Muscle of leg (tissue), 11 donors: Measurements from ENCODE around the gene GALNTL6. TPM values are rescaled to one million over a fixed set of nuclear protein-coding genes. Genes with fewer than 3 reads are reported as not detected.
A peak's percentile ranks its signal among the peaks of the same experiment; 100 is the strongest.

ENCODE experiments used
- DNase-seq: peaks from one replicate; pipeline ENCODE4 v3.0.0; 2013
- H3K27ac ChIP-seq: one replicate; pipeline ENCODE4 v1.5.1; 2013; ENCODE audit warnings: mild to moderate bottlenecking, low read length, control low read depth
- H3K27me3 ChIP-seq: one replicate; pipeline ENCODE4 v1.6.1; 2013; ENCODE audit warnings: low read length; ENCODE audit not compliant: control insufficient read depth, insufficient read depth
- H3K36me3 ChIP-seq: one replicate; pipeline ENCODE4 v1.6.1; 2013; ENCODE audit warnings: low read length; ENCODE audit not compliant: control insufficient read depth, insufficient read depth
- H3K4me1 ChIP-seq: one replicate; pipeline ENCODE4 v1.6.1; 2013; ENCODE audit warnings: low read length; ENCODE audit not compliant: control insufficient read depth, insufficient read depth
- H3K4me3 ChIP-seq: one replicate; pipeline ENCODE4 v1.5.1; 2013; ENCODE audit warnings: low read length, control low read depth
- H3K9me3 ChIP-seq: replicated peaks from 2 replicates; pipeline ENCODE4 v1.6.1; 2013; ENCODE audit warnings: low read depth, low read length; ENCODE audit not compliant: control insufficient read depth
- WGBS: methylation state at CpG from one replicate; pipeline ENCODE4 v1.1.5; 2013; ENCODE audit warnings: missing lambda C conversion rate; ENCODE audit not compliant: insufficient coverage; 5-methylcytosine and 5-hydroxymethylcytosine counted together
- polyA plus RNA-seq, 8 donors: library from polyadenylated mRNA; unstranded; fragments of 120-200 nt; gene quantifications; one replicate each; pipeline versions ENCODE4 v1.2.1 to v1.2.3, GENCODE V29; 2013; ENCODE audit warnings: inconsistent platforms in 1 of 8, low replicate concordance in 1 of 8; ENCODE audit not compliant: insufficient read length in 8 of 8, insufficient read depth in 1 of 8
- total RNA-seq: library from RNA; stranded (reverse); fragments of 120-200 nt; gene quantifications from one replicate; pipeline ENCODE4 v1.2.4, GENCODE V29; 2013

The GALNTL6 gene
- total and polyA plus RNA-seq, 9 donors = 0.26 to 0.95 (median 0.53) TPM

DNA sequence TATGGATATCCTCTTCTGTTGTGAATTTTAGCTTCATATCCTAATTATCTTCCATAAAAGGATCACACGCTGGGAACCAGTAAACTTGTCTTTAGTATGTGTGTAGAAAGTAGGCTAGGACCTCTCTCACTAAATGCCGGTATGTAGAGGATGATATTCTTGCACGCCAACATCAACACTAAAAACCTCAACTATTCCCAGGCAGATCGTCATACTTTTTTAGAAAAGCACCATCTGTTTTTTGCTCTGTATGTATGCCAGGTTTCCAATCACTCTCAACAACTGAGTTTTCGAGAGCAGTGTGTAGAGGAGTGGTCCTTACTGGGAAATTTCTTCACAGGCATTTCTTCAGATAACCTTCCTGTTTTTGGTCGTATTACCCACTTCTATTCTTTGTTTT is 283.6 kb downstream of the GALNTL6 start:
- H3K4me1 ChIP-seq = no peaks in the 10 kb centered on the region
- no peaks in the 10 kb centered on the region for H3K36me3 ChIP-seq
- no peaks in the 10 kb centered on the region for H3K9me3 ChIP-seq
- H3K4me3 ChIP-seq = no peak overlapping the region
- no CpG with 5 or more reads among the region's 6 CpGs for WGBS
- H3K27ac ChIP-seq = no peak overlapping the region
- no peaks in the 10 kb centered on the region for H3K27me3 ChIP-seq
- DNase-seq = peak; percentile 16

GRCh38 chr4:172099376-172099775 is 286.2 kb downstream of the GALNTL6 start:
- H3K36me3 ChIP-seq = no peaks in the 10 kb centered on the region
- DNase-seq = no peak
- WGBS = no CpG with 5 or more reads among the region's 2 CpGs
- no peaks in the 10 kb centered on the region for H3K9me3 ChIP-seq
- no peaks in the 10 kb centered on the region for H3K27me3 ChIP-seq
- no peak overlapping the region for H3K27ac ChIP-seq
- no peaks in the 10 kb centered on the region for H3K4me1 ChIP-seq
- no peak overlapping the region for H3K4me3 ChIP-seq

DNA sequence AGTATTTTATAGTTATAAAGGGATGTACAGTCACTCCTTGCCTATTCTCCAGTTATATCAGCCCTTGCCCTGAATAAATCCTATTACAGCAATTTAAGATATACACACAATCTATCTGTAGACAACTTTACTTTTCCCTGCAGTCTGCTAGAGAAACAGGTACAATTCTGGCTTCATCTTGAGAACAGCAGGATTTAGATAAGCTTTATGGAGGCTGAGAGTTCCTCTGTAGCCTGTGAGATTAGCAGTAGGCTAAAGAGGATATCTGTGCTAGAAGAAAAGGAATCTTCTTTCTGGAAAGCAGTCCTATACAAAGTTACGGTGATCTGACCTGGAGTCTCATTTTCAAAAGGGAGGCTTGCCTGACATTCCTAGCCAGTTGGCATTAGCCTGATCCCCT is 290.3 kb downstream of the GALNTL6 start:
- Histone ChIP-seq H3K4me3 (no peak overlapping the region), H3K36me3 (no peaks in the 10 kb centered on the region), H3K27ac (no peak overlapping the region), H3K4me1 (no peaks in the 10 kb centered on the region), H3K27me3 (no peaks in the 10 kb centered on the region), H3K9me3 (no peaks in the 10 kb centered on the region)
- 80% methylated on average over 1 of the region's 1 CpG for WGBS
- no peak for DNase-seq

DNA sequence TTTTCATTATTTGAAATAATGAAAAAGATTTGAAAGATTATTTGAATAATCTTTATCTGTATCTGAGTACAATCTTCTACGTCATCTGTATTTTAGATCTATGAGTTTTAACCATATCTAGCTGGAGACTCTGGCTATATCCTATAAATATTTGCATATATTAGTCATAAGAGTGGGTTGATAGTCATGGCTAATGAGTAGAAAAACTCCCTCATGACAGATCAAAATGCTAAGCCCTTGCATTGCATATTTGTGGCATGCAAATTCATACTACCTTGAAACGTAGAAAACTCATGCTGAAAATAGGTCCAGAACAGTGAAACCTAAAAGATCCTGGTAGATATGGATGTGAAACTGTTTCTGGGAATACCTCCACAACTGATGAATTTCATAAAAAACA is 291.3 kb downstream of the GALNTL6 start:
- DNase-seq = no peak
- Histone ChIP-seq H3K9me3 (no peaks in the 10 kb centered on the region), H3K4me1 (no peaks in the 10 kb centered on the region), H3K27me3 (no peaks in the 10 kb centered on the region), H3K4me3 (no peak overlapping the region), H3K27ac (no peak overlapping the region), H3K36me3 (no peaks in the 10 kb centered on the region)
- no CpG with 5 or more reads among the region's 2 CpGs for WGBS

DNA sequence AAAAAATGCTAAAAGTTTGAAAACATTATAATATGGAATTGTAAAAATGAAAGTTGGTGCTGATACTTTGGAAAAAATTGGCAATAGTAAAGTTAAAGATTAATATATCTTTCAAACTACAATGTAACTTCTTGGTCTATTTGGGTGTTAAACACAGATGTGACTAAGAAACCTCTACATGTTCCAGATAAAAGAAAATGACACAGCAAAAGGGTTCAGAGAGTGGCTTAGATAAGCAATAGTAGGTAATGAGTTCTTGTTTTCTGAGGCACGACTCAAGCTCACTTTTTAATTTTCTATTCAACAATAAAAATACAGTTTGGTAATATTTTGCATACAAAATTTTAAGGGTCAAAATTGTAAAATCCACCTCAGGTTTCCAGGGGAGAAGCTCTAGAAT is 292.7 kb downstream of the GALNTL6 start:
- no peaks in the 10 kb centered on the region for H3K36me3 ChIP-seq
- no peaks in the 10 kb centered on the region for H3K27me3 ChIP-seq
- no peak for DNase-seq
- no peak overlapping the region for H3K27ac ChIP-seq
- no peak overlapping the region for H3K4me3 ChIP-seq
- WGBS = no CpG with 5 or more reads among the region's 1 CpG
- H3K9me3 ChIP-seq = no peaks in the 10 kb centered on the region
- no peaks in the 10 kb centered on the region for H3K4me1 ChIP-seq

- Histone ChIP-seq H3K4me3 (no peak overlapping the region), H3K36me3 (no peaks in the 10 kb centered on the region), H3K4me1 (no peaks in the 10 kb centered on the region), H3K27ac (no peak overlapping the region), H3K9me3 (no peaks in the 10 kb centered on the region), H3K27me3 (no peaks in the 10 kb centered on the region)
- peak; percentile 10 for DNase-seq
Measured at GRCh38 chr4:172109466-172109865, 296.3 kb downstream of the GALNTL6 start.

DNA sequence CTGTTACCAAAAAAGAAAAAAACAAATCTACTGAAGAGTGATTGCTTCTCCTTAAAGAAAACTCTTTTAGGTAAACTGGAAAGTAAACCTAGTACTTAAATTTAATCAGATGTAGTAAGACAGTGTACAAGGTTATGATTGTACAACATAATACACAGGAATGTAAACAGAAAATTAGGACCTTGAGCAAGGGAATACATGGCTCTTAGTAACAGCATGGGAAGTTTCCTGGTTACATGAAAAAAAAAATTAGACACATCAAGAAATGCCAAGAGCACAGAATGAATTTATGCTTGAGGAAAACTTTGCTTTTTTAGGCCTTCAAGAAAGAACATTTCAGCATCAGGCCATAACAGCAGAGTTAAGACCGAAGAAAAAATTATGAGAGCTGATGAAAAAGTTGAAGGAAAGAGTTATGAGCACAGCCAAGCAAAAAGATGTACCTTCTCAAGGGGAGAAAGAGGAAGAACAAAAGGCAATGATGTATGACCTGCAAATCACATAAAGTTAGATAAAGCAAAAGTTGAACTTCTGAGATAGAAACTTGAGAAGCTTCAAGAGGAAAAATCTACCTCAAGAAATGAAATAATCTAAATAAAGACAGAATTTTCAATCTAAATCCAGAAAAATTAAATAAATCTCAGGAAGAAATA is 311.6 kb downstream of the GALNTL6 start:
- H3K4me1 ChIP-seq = no peaks in the 10 kb centered on the region
- no peak overlapping the region for H3K4me3 ChIP-seq
- H3K27ac ChIP-seq = no peak overlapping the region
- no peaks in the 10 kb centered on the region for H3K9me3 ChIP-seq
- DNase-seq = no peak
- WGBS = no CpG with 5 or more reads among the region's 1 CpG
- no peaks in the 10 kb centered on the region for H3K27me3 ChIP-seq
- H3K36me3 ChIP-seq = no peaks in the 10 kb centered on the region

DNA sequence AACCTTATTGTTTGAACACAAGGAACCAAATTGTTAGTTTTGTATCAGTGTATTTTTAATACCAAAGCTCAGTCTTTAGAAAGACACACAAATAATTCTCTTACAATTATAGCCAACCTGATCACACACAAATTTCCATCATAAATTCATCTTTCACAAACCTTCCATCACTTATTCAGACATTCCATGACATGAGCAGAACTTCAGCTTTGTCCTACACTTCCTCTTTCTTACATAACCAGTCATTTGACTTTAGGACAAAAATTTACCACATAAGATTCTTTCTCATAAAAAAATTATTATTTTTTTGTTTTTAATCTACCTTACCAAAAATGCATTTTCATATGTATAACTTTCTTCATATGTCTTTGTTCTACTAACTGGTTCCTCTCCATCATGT is 312.2 kb downstream of the GALNTL6 start:
- Histone ChIP-seq H3K27me3 (no peaks in the 10 kb centered on the region), H3K4me3 (no peak overlapping the region), H3K4me1 (no peaks in the 10 kb centered on the region), H3K36me3 (no peaks in the 10 kb centered on the region), H3K9me3 (no peaks in the 10 kb centered on the region), H3K27ac (no peak overlapping the region)
- no peak for DNase-seq

DNA sequence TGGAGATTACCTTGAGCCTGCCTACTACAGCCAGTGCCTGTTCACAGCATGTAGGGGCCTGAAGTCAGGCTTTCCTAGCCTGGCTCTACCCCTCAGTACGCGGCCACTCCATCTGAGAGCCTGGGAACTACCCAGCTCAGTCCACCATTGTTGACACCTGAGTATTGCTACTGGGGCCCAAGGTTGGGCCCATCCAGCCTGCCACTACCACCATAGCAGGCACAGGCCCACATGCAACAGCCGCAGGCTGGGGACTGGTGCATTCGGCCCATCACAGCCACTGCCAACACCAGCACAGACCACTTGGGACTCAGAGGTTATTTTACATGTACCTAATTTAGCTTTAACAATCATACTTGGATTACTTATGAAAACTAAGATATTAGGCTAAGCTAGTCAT is 314.0 kb downstream of the GALNTL6 start:
- Histone ChIP-seq H3K4me1 (no peaks in the 10 kb centered on the region), H3K27ac (no peak overlapping the region), H3K9me3 (no peaks in the 10 kb centered on the region), H3K36me3 (no peaks in the 10 kb centered on the region), H3K27me3 (no peaks in the 10 kb centered on the region), H3K4me3 (no peak overlapping the region)
- no peak for DNase-seq
- 93% methylated on average over 3 of the region's 4 CpGs for WGBS

DNA sequence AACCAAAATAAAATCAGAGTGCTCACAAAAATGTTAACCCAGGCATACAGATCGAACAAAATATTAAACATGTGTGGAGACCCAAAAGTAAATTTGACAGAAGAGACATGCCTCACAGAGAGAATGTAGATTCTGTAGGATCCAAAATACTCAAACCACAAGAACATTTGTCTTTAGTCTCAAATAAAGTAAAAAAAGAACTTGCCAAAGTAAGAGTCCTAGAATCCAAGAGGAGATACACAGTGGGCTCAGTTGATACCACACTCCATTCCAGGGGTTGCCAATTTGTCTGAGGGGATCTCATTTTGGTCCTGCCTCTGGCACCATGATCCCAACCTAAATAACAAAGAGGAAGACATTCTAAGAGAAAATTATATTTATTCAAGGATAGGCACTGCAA is 316.4 kb downstream of the GALNTL6 start:
- Histone ChIP-seq H3K36me3 (no peaks in the 10 kb centered on the region), H3K4me3 (no peak overlapping the region), H3K4me1 (no peaks in the 10 kb centered on the region), H3K27me3 (no peaks in the 10 kb centered on the region), H3K27ac (no peak overlapping the region), H3K9me3 (no peaks in the 10 kb centered on the region)
- DNase-seq = no peak
- no CpG with 5 or more reads among the region's 1 CpG for WGBS

DNA sequence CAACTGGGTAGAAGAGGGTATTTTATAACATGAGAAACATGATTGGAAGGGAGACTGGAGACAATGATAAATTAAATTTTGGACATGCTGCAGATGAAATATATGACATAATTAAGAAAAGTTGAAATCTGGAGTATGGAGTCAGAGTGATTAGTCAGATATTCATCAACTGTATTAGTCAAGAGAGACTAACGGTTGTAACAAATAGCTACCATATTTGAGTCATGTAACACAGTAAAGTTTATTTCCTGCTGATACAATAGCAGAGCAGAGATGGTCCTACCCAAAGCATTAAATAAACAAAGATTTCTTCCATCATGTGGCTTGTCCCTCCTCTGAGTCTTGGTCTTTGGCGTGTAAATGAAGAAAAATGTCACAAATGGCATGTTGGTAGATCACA is 321.3 kb downstream of the GALNTL6 start:
- no CpG with 5 or more reads among the region's 2 CpGs for WGBS
- DNase-seq = no peak

More for the DNA sequence above, 321.3 kb downstream of the GALNTL6 start:
- Histone ChIP-seq H3K27me3 (no peaks in the 10 kb centered on the region), H3K4me1 (no peaks in the 10 kb centered on the region), H3K4me3 (no peak overlapping the region), H3K27ac (no peak overlapping the region), H3K9me3 (no peaks in the 10 kb centered on the region), H3K36me3 (no peaks in the 10 kb centered on the region)
